Measurements from ENCODE around the gene BHMT.

BHMT gene

GRCh38 chr5:79119486-79119885 is 7.9 kb downstream of the BHMT start:
- Histone ChIP-seq H3K36me3 (ENCODE audit: control insufficient read depth in 1 of 2, insufficient read depth in 2 of 2, low read length in 2 of 2) (no peaks in the 10 kb centered on the region), H3K9me3 (ENCODE audit: control insufficient read depth in 1 of 2, low read length in 2 of 2) (no peaks in the 10 kb centered on the region), H3K27me3 (ENCODE audit: low read depth, low read length) (no peaks in the 10 kb centered on the region), H3K27ac (ENCODE audit: low read length) (no peak overlapping the region), H3K4me3 (ENCODE audit: low read depth in 1 of 2, low read length in 2 of 2) (no peak overlapping the region), H3K4me1 (ENCODE audit: control insufficient read depth in 1 of 2, insufficient read depth in 2 of 2, low read length in 2 of 2) (no peaks in the 10 kb centered on the region)

GRCh38 chr5:79120221-79120620 is 8.6 kb downstream of the BHMT start:
- no peaks in the 10 kb centered on the region for H3K36me3 ChIP-seq (ENCODE audit: control insufficient read depth in 1 of 2, insufficient read depth in 2 of 2, low read length in 2 of 2)
- H3K27me3 ChIP-seq (ENCODE audit: low read depth, low read length), result no peaks in the 10 kb centered on the region

GRCh38 chr5:79122973-79123372 is 11.4 kb downstream of the BHMT start:
- no peak overlapping the region for H3K4me3 ChIP-seq (ENCODE audit: low read depth in 1 of 2, low read length in 2 of 2)
- H3K36me3 ChIP-seq (ENCODE audit: control insufficient read depth in 1 of 2, insufficient read depth in 2 of 2, low read length in 2 of 2), result no peaks in the 10 kb centered on the region
- H3K27ac ChIP-seq (ENCODE audit: low read length), result no peak overlapping the region
- H3K4me1 ChIP-seq (ENCODE audit: control insufficient read depth in 1 of 2, insufficient read depth in 2 of 2, low read length in 2 of 2), result no peaks in the 10 kb centered on the region
- no peaks in the 10 kb centered on the region for H3K9me3 ChIP-seq (ENCODE audit: control insufficient read depth in 1 of 2, low read length in 2 of 2)
- no peaks in the 10 kb centered on the region for H3K27me3 ChIP-seq (ENCODE audit: low read depth, low read length)

More at GRCh38 chr5:79120221-79120620, 8.6 kb downstream of the BHMT start:
- Histone ChIP-seq H3K4me3 (ENCODE audit: low read depth in 1 of 2, low read length in 2 of 2) (no peak overlapping the region), H3K9me3 (ENCODE audit: control insufficient read depth in 1 of 2, low read length in 2 of 2) (no peaks in the 10 kb centered on the region), H3K4me1 (ENCODE audit: control insufficient read depth in 1 of 2, insufficient read depth in 2 of 2, low read length in 2 of 2) (no peaks in the 10 kb centered on the region), H3K27ac (ENCODE audit: low read length) (no peak overlapping the region)

GRCh38 chr5:79124607-79125006 is 13.0 kb downstream of the BHMT start:
- no peak overlapping the region for H3K27ac ChIP-seq (ENCODE audit: low read length)
- no peaks in the 10 kb centered on the region for H3K36me3 ChIP-seq (ENCODE audit: control insufficient read depth in 1 of 2, insufficient read depth in 2 of 2, low read length in 2 of 2)
- H3K4me3 ChIP-seq (ENCODE audit: low read depth in 1 of 2, low read length in 2 of 2), result no peak overlapping the region

GRCh38 chr5:79130781-79131180 is 19.2 kb downstream of the BHMT start:
- no peak overlapping the region for H3K27ac ChIP-seq (ENCODE audit: low read length)
- no peaks in the 10 kb centered on the region for H3K36me3 ChIP-seq (ENCODE audit: control insufficient read depth in 1 of 2, insufficient read depth in 2 of 2, low read length in 2 of 2)
- H3K4me3 ChIP-seq (ENCODE audit: low read depth in 1 of 2, low read length in 2 of 2), result no peak overlapping the region
- H3K4me1 ChIP-seq (ENCODE audit: control insufficient read depth in 1 of 2, insufficient read depth in 2 of 2, low read length in 2 of 2), result peaks cover 4 to 8% of the 10 kb centered on the region in 2 donors
- no peaks in the 10 kb centered on the region for H3K27me3 ChIP-seq (ENCODE audit: low read depth, low read length)
- H3K9me3 ChIP-seq (ENCODE audit: control insufficient read depth in 1 of 2, low read length in 2 of 2), result no peaks in the 10 kb centered on the region

More at GRCh38 chr5:79124607-79125006, 13.0 kb downstream of the BHMT start:
- no peaks in the 10 kb centered on the region for H3K4me1 ChIP-seq (ENCODE audit: control insufficient read depth in 1 of 2, insufficient read depth in 2 of 2, low read length in 2 of 2)
- no peaks in the 10 kb centered on the region for H3K27me3 ChIP-seq (ENCODE audit: low read depth, low read length)
- no peaks in the 10 kb centered on the region for H3K9me3 ChIP-seq (ENCODE audit: control insufficient read depth in 1 of 2, low read length in 2 of 2)

- H3K9me3 ChIP-seq (ENCODE audit: control insufficient read depth in 1 of 2, low read length in 2 of 2), result no peaks in the 10 kb centered on the region
- H3K27ac ChIP-seq (ENCODE audit: low read length), result peak overlapping the region; percentile 55
- H3K4me1 ChIP-seq (ENCODE audit: control insufficient read depth in 1 of 2, insufficient read depth in 2 of 2, low read length in 2 of 2), result peaks cover 4 to 8% of the 10 kb centered on the region in 2 donors
- no peaks in the 10 kb centered on the region for H3K27me3 ChIP-seq (ENCODE audit: low read depth, low read length)
- H3K36me3 ChIP-seq (ENCODE audit: control insufficient read depth in 1 of 2, insufficient read depth in 2 of 2, low read length in 2 of 2), result no peaks in the 10 kb centered on the region
- peak overlapping the region; percentile 41 to 54 for H3K4me3 ChIP-seq (ENCODE audit: low read depth in 1 of 2, low read length in 2 of 2)
Observed at GRCh38 chr5:79133121-79133656, 21.6 kb downstream of the BHMT start.

GRCh38 chr5:79133657-79134451 is 22.2 kb downstream of the BHMT start:
- H3K27ac ChIP-seq (ENCODE audit: low read length), result peak overlapping the region; percentile 55

GRCh38 chr5:79135790-79136553 is 24.4 kb downstream of the BHMT start:
- no peak overlapping the region for H3K4me3 ChIP-seq (ENCODE audit: low read depth in 1 of 2, low read length in 2 of 2)
- peaks cover 3 to 4% of the 10 kb centered on the region in 2 donors for H3K9me3 ChIP-seq (ENCODE audit: control insufficient read depth in 1 of 2, low read length in 2 of 2)
- H3K36me3 ChIP-seq (ENCODE audit: control insufficient read depth in 1 of 2, insufficient read depth in 2 of 2, low read length in 2 of 2), result no peaks in the 10 kb centered on the region
- no peaks in the 10 kb centered on the region for H3K27me3 ChIP-seq (ENCODE audit: low read depth, low read length)
- H3K4me1 ChIP-seq (ENCODE audit: control insufficient read depth in 1 of 2, insufficient read depth in 2 of 2, low read length in 2 of 2), result peaks cover 4 to 8% of the 10 kb centered on the region in 2 donors
- no peak overlapping the region for H3K27ac ChIP-seq (ENCODE audit: low read length)

More at GRCh38 chr5:79133657-79134451, 22.2 kb downstream of the BHMT start:
- peak overlapping the region; percentile 41 to 54 for H3K4me3 ChIP-seq (ENCODE audit: low read depth in 1 of 2, low read length in 2 of 2)
- H3K27me3 ChIP-seq (ENCODE audit: low read depth, low read length), result no peaks in the 10 kb centered on the region
- peaks cover 4 to 8% of the 10 kb centered on the region in 2 donors for H3K4me1 ChIP-seq (ENCODE audit: control insufficient read depth in 1 of 2, insufficient read depth in 2 of 2, low read length in 2 of 2)
- H3K36me3 ChIP-seq (ENCODE audit: control insufficient read depth in 1 of 2, insufficient read depth in 2 of 2, low read length in 2 of 2), result no peaks in the 10 kb centered on the region
- no peaks in the 10 kb centered on the region for H3K9me3 ChIP-seq (ENCODE audit: control insufficient read depth in 1 of 2, low read length in 2 of 2)

- Histone ChIP-seq H3K27ac (ENCODE audit: low read length) (no peak overlapping the region), H3K9me3 (ENCODE audit: control insufficient read depth in 1 of 2, low read length in 2 of 2) (peaks cover 3 to 4% of the 10 kb centered on the region in 2 donors), H3K27me3 (ENCODE audit: low read depth, low read length) (no peaks in the 10 kb centered on the region)
Observed at GRCh38 chr5:79136618-79137017, 25.0 kb downstream of the BHMT start.

GRCh38 chr5:79140553-79140952 is 28.9 kb downstream of the BHMT start:
- no peak overlapping the region for H3K4me3 ChIP-seq (ENCODE audit: low read depth in 1 of 2, low read length in 2 of 2)
- H3K36me3 ChIP-seq (ENCODE audit: control insufficient read depth in 1 of 2, insufficient read depth in 2 of 2, low read length in 2 of 2), result no peaks in the 10 kb centered on the region

More at GRCh38 chr5:79136618-79137017, 25.0 kb downstream of the BHMT start:
- Histone ChIP-seq H3K4me3 (ENCODE audit: low read depth in 1 of 2, low read length in 2 of 2) (no peak overlapping the region), H3K4me1 (ENCODE audit: control insufficient read depth in 1 of 2, insufficient read depth in 2 of 2, low read length in 2 of 2) (peaks cover 4 to 8% of the 10 kb centered on the region in 2 donors), H3K36me3 (ENCODE audit: control insufficient read depth in 1 of 2, insufficient read depth in 2 of 2, low read length in 2 of 2) (no peaks in the 10 kb centered on the region)

GRCh38 chr5:79143684-79144379 is 32.2 kb downstream of the BHMT start:
- no peak overlapping the region for H3K27ac ChIP-seq (ENCODE audit: low read length)
- no peaks in the 10 kb centered on the region for H3K4me1 ChIP-seq (ENCODE audit: control insufficient read depth in 1 of 2, insufficient read depth in 2 of 2, low read length in 2 of 2)
- H3K36me3 ChIP-seq (ENCODE audit: control insufficient read depth in 1 of 2, insufficient read depth in 2 of 2, low read length in 2 of 2), result no peaks in the 10 kb centered on the region
- no peaks in the 10 kb centered on the region for H3K27me3 ChIP-seq (ENCODE audit: low read depth, low read length)
- peaks cover 3 to 4% of the 10 kb centered on the region in 2 donors for H3K9me3 ChIP-seq (ENCODE audit: control insufficient read depth in 1 of 2, low read length in 2 of 2)
- H3K4me3 ChIP-seq (ENCODE audit: low read depth in 1 of 2, low read length in 2 of 2), result no peak overlapping the region

More at GRCh38 chr5:79140553-79140952, 28.9 kb downstream of the BHMT start:
- H3K27ac ChIP-seq (ENCODE audit: low read length), result no peak overlapping the region
- peaks cover 3 to 4% of the 10 kb centered on the region in 2 donors for H3K9me3 ChIP-seq (ENCODE audit: control insufficient read depth in 1 of 2, low read length in 2 of 2)
- H3K27me3 ChIP-seq (ENCODE audit: low read depth, low read length), result no peaks in the 10 kb centered on the region
- no peaks in the 10 kb centered on the region for H3K4me1 ChIP-seq (ENCODE audit: control insufficient read depth in 1 of 2, insufficient read depth in 2 of 2, low read length in 2 of 2)
